B cell (primary cell): ENCODE results near the gene SPATA32.

Source experiments
- CTCF ChIP-seq: fragments of 200-600 bp; IDR thresholded peaks from one replicate; pipeline ENCODE4 v1.8.0; 2022; ENCODE audit warnings: antibody characterized with exemption, mild to moderate bottlenecking
- EZH2 ChIP-seq: IDR thresholded peaks from 2 replicates; pipeline ENCODE4 v1.6.1; 2012; ENCODE audit warnings: borderline replicate concordance, low read depth, mild to moderate bottlenecking, moderate library complexity, low read length; ENCODE audit not compliant: insufficient read depth, poor library complexity, severe bottlenecking

GRCh38 chr17:45242029-45242414 is 19.9 kb downstream of the SPATA32 start:
- no peak for TF ChIP-seq CTCF
- no peak for TF ChIP-seq EZH2
